NCI-H1930 (cell line): ENCODE data around the gene NPB.

ENCODE experiments used
- DNase-seq, 2 experiments: peaks; one replicate each; lab custom pipeline; 2025; lab: John Stamatoyannopoulos, UW

NPB gene

GRCh38 chr17:81941484-81942166, 39.6 kb downstream of the NPB start:
- no peak for DNase-seq

- DNase-seq, result no peak
Measured at GRCh38 chr17:81942167-81942553, 40.1 kb downstream of the NPB start.

DNA sequence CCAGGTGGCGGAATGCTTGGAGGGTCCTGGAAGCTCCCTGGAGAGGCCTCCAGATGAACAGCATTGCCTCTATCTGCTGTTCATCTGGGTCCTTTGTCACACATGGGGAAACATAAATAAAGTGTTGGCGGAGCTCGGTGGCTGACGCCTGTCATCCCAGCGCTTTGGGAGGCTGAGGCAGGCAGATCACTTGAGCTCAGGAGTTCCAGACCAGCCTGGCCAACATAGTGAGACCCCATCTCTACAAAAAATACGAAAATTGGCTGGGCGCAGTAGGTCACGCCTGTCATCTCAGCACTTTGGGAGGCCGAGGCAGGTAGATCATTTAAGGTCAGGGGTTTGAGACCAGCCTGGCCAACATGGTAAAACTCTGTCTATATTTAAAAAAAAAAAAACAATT, 42.8 kb downstream of the NPB start:
- no peak for DNase-seq

DNA sequence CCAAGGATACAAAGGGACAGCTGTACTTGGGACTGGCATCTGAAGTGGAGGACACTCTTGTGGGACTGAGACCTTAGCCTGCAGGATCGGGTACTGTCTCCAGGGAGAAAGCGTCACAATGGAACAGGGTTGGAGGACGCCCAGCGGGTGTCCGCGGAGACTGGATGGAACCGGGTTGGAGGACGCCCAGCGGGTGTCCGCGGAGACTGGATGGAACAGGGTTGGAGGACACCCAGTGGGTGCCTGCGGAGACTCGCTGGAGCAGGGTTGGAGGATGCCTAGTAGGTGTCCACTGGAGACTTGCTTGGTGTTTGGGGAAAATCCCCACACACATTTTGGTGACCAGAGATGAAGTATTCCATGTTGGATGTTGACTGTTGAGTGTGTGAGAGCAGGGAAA, 45.2 kb downstream of the NPB start, which contains the start of gene MYADML2:
Gene MYADML2, minus strand, starts transcription at position 45 of the 400 bp plus-strand sequence. CDS start 5,492 bp downstream, outside the sequence.
- no peak for DNase-seq

DNA sequence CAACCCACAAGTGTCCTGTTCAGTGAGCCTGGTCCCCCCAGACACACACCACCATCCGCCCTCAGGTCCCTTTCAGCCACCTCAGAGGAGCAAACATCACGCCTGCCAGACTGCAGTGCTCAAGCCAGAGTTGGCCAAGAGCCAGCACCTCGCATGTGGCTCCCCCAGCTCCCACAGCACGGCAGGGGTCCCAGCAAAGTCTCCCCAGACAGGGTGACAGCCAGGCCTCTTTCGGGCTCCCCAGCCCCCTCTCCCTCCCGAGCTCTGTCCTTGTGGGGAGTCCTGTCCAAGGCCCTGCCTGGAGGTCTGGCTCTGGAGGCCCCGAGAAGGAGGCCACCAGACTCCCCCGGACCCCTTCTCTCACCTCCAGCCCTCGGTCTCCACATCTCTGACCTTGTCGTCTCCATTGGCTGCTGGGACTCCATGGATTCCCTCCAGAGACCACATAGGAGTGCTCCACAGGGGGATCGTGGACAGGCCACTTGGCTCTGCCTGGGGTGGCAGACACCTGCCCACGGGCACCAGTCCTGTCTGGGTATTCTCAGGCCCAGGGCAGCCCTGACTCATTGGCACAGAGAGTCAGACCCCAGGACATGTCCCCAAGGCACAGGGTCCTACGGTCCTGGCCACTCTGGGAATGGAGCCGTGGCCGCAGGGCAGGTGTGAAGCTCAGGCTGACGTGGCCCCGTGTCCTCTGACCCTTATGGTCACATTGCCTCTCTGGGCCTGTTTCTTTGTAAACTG, 46.8 kb downstream of the NPB start:
- no peak for DNase-seq

DNA sequence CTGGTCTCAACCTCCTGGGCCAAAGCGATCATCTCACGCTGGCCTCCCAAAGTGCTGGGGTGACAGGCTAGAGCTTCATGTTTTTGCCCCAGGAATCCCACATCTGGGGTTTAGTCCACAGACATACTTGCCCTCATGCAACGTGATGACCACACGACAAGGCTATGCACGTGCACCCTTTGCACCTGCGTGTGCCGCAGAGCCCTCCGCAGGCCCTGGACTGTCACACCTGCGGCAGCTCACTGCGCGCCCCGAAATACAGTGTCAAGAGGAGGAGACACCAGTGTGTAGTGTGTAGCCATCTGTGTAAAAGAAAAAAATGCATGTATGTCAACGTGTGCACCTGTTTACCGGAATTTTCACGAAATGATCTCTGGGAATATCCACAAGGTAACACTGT, 48.5 kb downstream of the NPB start:
- no peak for DNase-seq

DNA sequence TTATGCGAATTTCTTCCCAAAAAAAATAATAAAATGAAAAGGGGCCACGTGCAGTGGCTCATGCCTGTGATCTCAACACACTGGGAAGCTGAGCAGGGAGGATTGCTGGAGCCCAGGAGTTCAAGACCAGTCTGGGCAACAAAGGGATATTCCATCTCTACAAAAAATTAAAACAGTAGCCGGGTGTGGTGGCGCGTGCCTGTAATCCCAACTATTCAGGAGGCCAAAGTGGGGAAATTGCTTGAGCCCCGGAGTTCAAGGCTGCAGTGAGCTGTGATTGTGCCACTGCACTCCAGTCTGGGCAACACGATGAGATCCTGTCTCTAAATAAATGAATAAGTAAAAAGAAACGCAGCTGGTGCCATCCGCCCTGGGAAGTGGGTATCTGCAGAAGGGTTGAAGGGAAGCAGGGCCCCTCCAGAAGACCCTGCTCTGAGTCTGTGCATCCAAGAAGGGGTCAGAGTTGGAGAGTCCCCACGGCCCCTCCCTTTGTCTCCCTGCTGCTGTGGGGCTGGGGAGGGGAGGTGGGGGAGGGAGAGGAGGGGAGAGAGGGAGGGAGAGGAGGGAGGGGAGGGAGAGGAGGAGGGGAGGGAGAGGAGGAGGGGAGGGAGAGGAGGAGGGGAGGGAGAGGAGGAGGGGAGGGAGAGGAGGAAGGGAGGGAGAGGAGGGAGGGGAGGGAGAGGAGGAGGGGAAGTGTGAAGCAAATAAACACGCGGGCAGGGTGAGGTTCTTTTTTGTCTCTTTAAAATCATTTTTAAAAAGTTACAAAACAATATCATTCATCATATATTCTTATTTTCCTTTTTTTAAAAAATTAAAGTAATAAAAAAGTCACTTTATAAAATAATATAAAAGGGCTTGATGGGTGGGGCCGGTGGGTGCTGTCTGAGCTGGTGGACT, 50.0 kb downstream of the NPB start:
- DNase-seq, result no peak
